Left ventricle myocardium inferior (tissue), 1 donor: ENCODE results near the gene USP9X. TPM values are rescaled to one million over a fixed set of nuclear protein-coding genes. Genes with fewer than 3 reads are reported as not detected.
"Not testable (repeated sequence)": the region's sequence is repeated elsewhere in the genome, so short reads cannot be mapped to it uniquely, and the experiment has no call there.

Experiments used
- DNase-seq: peaks from one replicate; pipeline ENCODE4 v3.0.0-alpha.2; 2020
- H3K27ac ChIP-seq: fragments of 200-600 bp; replicated peaks from 2 replicates; pipeline ENCODE4 v1.8.0; 2021
- H3K27me3 ChIP-seq: fragments of 200-600 bp; 2 replicates; pipeline ENCODE4 v1.8.0; 2021; ENCODE audit warnings: low read depth
- H3K36me3 ChIP-seq: fragments of 200-600 bp; 2 replicates; pipeline ENCODE4 v1.8.0; 2021
- H3K4me1 ChIP-seq: fragments of 200-600 bp; 2 replicates; pipeline ENCODE4 v1.8.0; 2021
- H3K4me3 ChIP-seq: fragments of 200-600 bp; 2 replicates; pipeline ENCODE4 v1.8.0; 2021; ENCODE audit warnings: mild to moderate bottlenecking, moderate library complexity
- H3K9me3 ChIP-seq: fragments of 200-600 bp; replicated peaks from 2 replicates; pipeline ENCODE4 v1.8.0; 2021
- CTCF ChIP-seq: fragments of 200-600 bp; IDR thresholded peaks from 2 replicates; pipeline ENCODE4 v1.8.0; 2021; ENCODE audit warnings: antibody characterized with exemption, mild to moderate bottlenecking, borderline replicate concordance
- intact Hi-C: fragments of 100-400 bp; cut with micrococcal nuclease; formaldehyde crosslinking; loops from one replicate; pipeline ENCODE4 v1.11.0; 2022
- total RNA-seq: library from RNA; stranded (reverse); fragmentation: NEBNext Ultra II Directional; extraction: Animal tissue kit (Norgen Biotek cat#: 25700); gene quantifications from one replicate; pipeline ENCODE4 v1.2.1, GENCODE V29; 2021
- donor health status: DM: no; HTN: yes; CAD: no; lungs with severe emphysema.

USP9X gene
- total RNA-seq, 1 donor from 2014 or later: 50.9 TPM

GRCh38 chrX:41178201-41178600, 93.0 kb downstream of the USP9X start:
- no peak overlapping the region for H3K4me3 ChIP-seq
- TF ChIP-seq CTCF: no peak
- H3K27ac ChIP-seq: no peak overlapping the region
- no peaks in the 10 kb centered on the region for H3K27me3 ChIP-seq
- no peaks in the 10 kb centered on the region for H3K9me3 ChIP-seq
- peaks cover 9% of the 10 kb centered on the region for H3K4me1 ChIP-seq
- intact Hi-C loops: no loop called here
- no peak for DNase-seq
- H3K36me3 ChIP-seq: no peaks in the 10 kb centered on the region

DNA sequence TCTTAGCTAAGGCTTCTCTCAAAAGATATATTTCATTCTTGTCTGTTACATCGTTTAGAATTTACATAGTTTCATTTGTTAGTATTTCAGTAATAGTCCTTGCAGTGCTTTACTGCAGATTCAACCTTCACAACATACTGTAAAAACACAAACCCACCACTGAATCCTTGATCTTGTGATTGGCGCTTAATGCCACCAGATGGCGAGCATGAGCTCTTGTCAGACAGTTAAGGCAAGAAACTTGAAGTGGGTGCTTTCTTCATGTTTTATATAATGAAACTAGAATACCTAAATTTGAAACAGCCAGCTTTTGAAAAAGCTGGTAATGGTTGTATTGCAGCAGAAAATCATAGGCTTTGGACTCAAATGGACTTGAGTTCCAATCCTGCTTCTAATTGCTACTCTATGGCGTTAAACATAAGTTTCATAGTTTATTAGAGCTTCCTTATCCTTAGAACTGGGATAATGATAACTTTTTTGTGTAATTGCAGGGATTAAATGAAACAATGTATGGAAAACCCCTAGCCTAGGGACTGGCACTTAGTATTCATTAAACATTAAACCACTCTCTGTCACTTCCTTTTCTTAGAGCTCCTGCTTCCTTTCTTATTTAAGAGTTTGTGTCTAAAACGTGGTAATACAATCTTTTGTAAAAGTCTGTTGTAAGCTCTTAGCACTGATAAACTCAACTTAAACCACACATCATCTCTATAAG, 95.1 kb downstream of the USP9X start:
- Histone ChIP-seq H3K36me3 (peaks cover 13% of the 10 kb centered on the region), H3K9me3 (no peaks in the 10 kb centered on the region), H3K4me3 (no peak overlapping the region), H3K27ac (no peak overlapping the region), H3K27me3 (no peaks in the 10 kb centered on the region), H3K4me1 (peaks cover 20% of the 10 kb centered on the region)
- intact Hi-C loops: no loop called here
- peak; percentile 65 for TF ChIP-seq CTCF
- DNase-seq: no peak

DNA sequence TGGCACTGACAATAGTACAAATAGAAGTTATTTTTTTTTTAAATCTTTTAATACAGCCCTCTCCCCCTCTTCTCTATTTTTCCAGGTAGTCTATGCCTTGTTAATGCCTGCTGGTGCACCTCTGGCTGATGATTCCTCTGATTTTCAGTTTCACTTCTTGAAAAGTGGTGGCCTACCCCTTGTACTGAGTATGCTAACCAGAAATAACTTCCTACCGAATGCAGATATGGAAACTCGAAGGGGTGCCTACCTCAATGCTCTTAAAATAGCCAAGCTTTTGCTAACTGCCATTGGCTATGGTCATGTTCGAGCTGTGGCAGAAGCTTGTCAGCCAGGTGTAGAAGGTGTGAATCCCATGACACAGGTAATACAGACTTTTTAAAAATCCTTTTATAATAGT, 99.1 kb downstream of the USP9X start:
- H3K36me3 ChIP-seq: peaks cover 13% of the 10 kb centered on the region
- H3K27me3 ChIP-seq: no peaks in the 10 kb centered on the region
- no peak overlapping the region for H3K4me3 ChIP-seq
- no peak overlapping the region for H3K27ac ChIP-seq
- no peak for TF ChIP-seq CTCF
- intact Hi-C loops: no loop called here
- no peak for DNase-seq
- peaks cover 20% of the 10 kb centered on the region for H3K4me1 ChIP-seq
- no peaks in the 10 kb centered on the region for H3K9me3 ChIP-seq

DNA sequence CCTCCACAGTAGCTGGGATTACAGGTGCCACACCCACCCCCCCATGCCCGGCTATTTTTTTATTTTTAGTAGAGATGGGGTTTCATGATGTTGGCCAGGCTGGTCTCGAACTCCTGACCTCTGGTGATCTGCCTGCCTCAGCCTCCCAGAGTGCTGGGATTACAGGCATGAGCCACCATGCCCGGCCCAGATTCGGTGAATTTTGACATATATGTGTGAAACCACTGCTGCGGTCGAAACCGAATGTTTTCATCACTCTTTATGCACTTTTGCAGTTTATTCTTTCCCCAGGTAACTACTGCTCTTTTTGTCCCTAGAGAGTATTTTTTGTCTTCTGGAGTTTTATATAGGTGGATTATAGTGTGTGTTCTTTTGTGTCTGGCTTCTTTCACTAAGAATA, 101.7 kb downstream of the USP9X start:
- H3K4me1 ChIP-seq: peaks cover 11% of the 10 kb centered on the region
- H3K4me3 ChIP-seq, DNase-seq, H3K27me3 ChIP-seq, intact Hi-C loops, H3K27ac ChIP-seq, H3K9me3 ChIP-seq: not testable (repeated sequence)
- H3K36me3 ChIP-seq: peaks cover 25% of the 10 kb centered on the region

DNA sequence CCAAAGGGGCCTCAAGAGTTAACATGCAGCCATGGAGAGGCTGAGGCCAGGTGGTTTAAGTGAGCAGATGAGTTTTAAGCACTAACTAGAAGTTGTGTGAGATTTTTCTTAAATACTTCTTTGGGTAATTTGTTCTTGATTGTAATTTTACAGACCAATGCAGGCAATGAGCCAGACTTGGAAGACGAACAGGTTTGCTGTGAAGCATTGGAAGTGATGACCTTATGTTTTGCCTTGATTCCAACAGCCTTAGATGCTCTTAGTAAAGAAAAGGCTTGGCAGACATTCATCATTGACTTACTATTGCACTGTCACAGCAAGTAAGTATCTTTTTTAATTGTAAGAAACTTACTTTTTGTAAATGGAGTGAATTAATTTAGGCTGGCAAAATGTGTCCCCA, 103.9 kb downstream of the USP9X start:
- no peaks in the 10 kb centered on the region for H3K9me3 ChIP-seq
- no peak for TF ChIP-seq CTCF
- no peak for DNase-seq
- no peak overlapping the region for H3K4me3 ChIP-seq
- peaks cover 22% of the 10 kb centered on the region for H3K36me3 ChIP-seq
- H3K4me1 ChIP-seq: peaks cover 7% of the 10 kb centered on the region
- H3K27me3 ChIP-seq: no peaks in the 10 kb centered on the region
- intact Hi-C loops: no loop called here
- H3K27ac ChIP-seq: no peak overlapping the region

DNA sequence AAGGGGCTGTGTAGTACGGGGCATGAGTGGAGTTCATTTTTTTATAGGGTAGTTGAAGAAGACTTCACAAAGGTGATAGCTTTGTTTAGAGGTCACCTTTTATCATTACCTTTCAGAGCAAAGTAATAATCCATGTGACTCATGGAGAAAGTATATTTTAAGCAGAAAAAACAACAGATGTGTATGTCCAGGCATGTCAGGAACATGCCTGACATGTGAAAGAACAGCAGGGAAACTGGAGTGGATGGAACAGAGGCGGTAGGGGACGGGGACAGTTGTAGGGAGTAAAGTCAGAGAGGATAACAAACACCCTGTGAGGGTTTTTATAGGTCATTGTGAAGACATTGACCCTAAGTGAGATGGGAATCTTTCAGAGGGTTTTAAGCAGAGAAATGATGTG, 107.6 kb downstream of the USP9X start:
- intact Hi-C loops: no loop called here
- Histone ChIP-seq H3K4me3 (no peak overlapping the region), H3K36me3 (peaks cover 30% of the 10 kb centered on the region), H3K9me3 (no peaks in the 10 kb centered on the region), H3K27ac (no peak overlapping the region), H3K4me1 (no peaks in the 10 kb centered on the region), H3K27me3 (no peaks in the 10 kb centered on the region)
- TF ChIP-seq CTCF: no peak
- DNase-seq: no peak
